ENCODE results near the gene TTBK1.

DNA sequence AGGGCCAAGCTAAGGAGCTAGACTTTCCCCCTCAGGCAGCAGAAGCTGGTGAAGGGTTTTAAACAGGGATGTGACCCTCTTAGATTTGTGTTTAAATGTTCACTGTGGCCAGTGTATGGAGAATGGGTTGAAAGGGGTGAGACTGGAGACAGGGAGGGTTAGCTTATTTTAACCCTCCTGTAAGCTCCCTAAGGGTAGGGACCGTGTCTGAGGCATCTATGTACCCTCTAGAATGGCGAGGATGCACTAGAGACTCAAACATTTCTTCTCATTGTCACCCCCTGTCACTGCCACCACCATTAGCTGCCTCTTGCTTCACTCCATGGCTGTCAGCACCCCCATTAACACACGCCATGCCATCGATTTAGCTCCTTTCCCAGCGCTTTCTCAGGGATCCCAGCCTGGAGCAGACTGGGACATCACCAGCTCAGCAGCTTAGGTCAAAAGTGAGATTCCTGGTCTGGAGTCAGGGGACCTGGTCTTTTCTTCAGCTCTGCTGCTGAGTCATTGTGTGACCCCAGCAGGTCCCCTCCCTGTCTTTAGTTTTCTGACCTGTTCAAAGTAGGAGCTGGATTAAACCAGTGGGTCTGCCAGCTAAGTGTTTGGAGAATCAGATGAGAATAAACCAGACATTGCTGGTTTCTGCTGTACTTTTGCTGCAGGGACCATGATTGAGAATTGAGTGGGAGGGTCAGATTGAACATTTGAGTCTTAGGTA lies 53.7 kb downstream of the TTBK1 start:
- TF ChIP-seq EP300 (IDR thresholded peaks at IDR 0.05) = no peak
- TF ChIP-seq CTCF (IDR thresholded peaks at IDR 0.05) = no peak
- no peak for TF ChIP-seq POLR2A (IDR thresholded peaks at IDR 0.05)

Data from upper lobe of left lung (tissue), 4 donors.